NCI-H2107 (cell line): ENCODE measurements around the gene SUPT4H1.
A peak's percentile ranks its signal among the peaks of the same experiment; 100 is the strongest.
"Not testable (repeated sequence)": the region's sequence is repeated elsewhere in the genome, so short reads cannot be mapped to it uniquely, and the experiment has no call there.

Experiments
- DNase-seq: peaks from one replicate; lab custom pipeline; 2025; lab: John Stamatoyannopoulos, UW

The SUPT4H1 gene

GRCh38 chr17:58351831-58352595 is at the start of gene SUPT4H1:
Gene SUPT4H1 (minus strand): TSS chr17:58352201. CDS start chr17:58352135, 66 bp downstream.
- DNase-seq, result peak; percentile 89

- peak; percentile 10 for DNase-seq
Observed at GRCh38 chr17:58401287-58401686, 49.3 kb upstream of the SUPT4H1 start.

GRCh38 chr17:58400826-58401225 is 48.8 kb upstream of the SUPT4H1 start:
- no peak for DNase-seq

- no peak for DNase-seq
Observed at GRCh38 chr17:58399974-58400373, 48.0 kb upstream of the SUPT4H1 start.

GRCh38 chr17:58398574-58399266 is 46.7 kb upstream of the SUPT4H1 start:
- no peak for DNase-seq

- not testable (repeated sequence) for DNase-seq
Observed at GRCh38 chr17:58397421-58397820, 45.4 kb upstream of the SUPT4H1 start.

- DNase-seq, result no peak
Observed at GRCh38 chr17:58396173-58396572, 44.2 kb upstream of the SUPT4H1 start.

GRCh38 chr17:58394534-58395223 is 42.7 kb upstream of the SUPT4H1 start:
- no peak for DNase-seq

- DNase-seq, result peak; percentile 84
Observed at GRCh38 chr17:58391302-58391984, 39.4 kb upstream of the SUPT4H1 start.

GRCh38 chr17:58390884-58391283 is 38.9 kb upstream of the SUPT4H1 start:
- no peak for DNase-seq

GRCh38 chr17:58388302-58389190 is 36.5 kb upstream of the SUPT4H1 start:
- no peak for DNase-seq

GRCh38 chr17:58387834-58388233 is 35.8 kb upstream of the SUPT4H1 start:
- DNase-seq, result no peak

- DNase-seq, result no peak
Observed at GRCh38 chr17:58386708-58387107, 34.7 kb upstream of the SUPT4H1 start.

GRCh38 chr17:58385359-58385899 is 33.4 kb upstream of the SUPT4H1 start:
- no peak for DNase-seq

- no peak for DNase-seq
Observed at GRCh38 chr17:58384897-58385296, 32.9 kb upstream of the SUPT4H1 start.

- DNase-seq, result no peak
Observed at GRCh38 chr17:58383892-58384462, 32.0 kb upstream of the SUPT4H1 start.

GRCh38 chr17:58382872-58383242 is 30.9 kb upstream of the SUPT4H1 start:
- DNase-seq, result no peak

GRCh38 chr17:58382108-58382871 is 30.3 kb upstream of the SUPT4H1 start:
- no peak for DNase-seq

GRCh38 chr17:58381124-58382035 is 29.4 kb upstream of the SUPT4H1 start:
- no peak for DNase-seq
